Left colon (tissue), 2 donors: ENCODE results near the gene FGFRL1. TPM values are rescaled to one million over a fixed set of nuclear protein-coding genes. Genes with fewer than 3 reads are reported as not detected.

Experiments
- ATAC-seq: fragments of 200-7000 bp; cut with Tn5 transposase; one replicate; pipeline ENCODE4 v1.9.1; 2020; ENCODE audit warnings: mild to moderate bottlenecking, moderate library complexity
- DNase-seq, 2 donors: peaks; one replicate each; pipeline ENCODE4 v3.0.0-alpha.2; 2020
- intact Hi-C, 2 donors: fragments of 100-400 bp; cut with DNase I in 1 of 2; cut with micrococcal nuclease in 1 of 2; formaldehyde crosslinking; loops; one replicate each; pipeline versions ENCODE4 v1.11.2 to v1.14.0; 2022; cut with DNase I, micrococcal nuclease
- total RNA-seq, 2 donors: library from RNA; stranded (reverse); fragmentation: NEBNext Ultra II Directional; extraction: Animal tissue kit (Norgen Biotek cat#: 25700); gene quantifications; one replicate each; pipeline ENCODE4 v1.2.1, GENCODE V29; 2021
- donor health status: DM: no; HTN: no; CAD: no.
- donor health status: DM: yes; HTN: yes; CAD: no.

The FGFRL1 gene
- total RNA-seq, 2 donors from 2014 or later = 17.0 to 17.2 TPM

DNA sequence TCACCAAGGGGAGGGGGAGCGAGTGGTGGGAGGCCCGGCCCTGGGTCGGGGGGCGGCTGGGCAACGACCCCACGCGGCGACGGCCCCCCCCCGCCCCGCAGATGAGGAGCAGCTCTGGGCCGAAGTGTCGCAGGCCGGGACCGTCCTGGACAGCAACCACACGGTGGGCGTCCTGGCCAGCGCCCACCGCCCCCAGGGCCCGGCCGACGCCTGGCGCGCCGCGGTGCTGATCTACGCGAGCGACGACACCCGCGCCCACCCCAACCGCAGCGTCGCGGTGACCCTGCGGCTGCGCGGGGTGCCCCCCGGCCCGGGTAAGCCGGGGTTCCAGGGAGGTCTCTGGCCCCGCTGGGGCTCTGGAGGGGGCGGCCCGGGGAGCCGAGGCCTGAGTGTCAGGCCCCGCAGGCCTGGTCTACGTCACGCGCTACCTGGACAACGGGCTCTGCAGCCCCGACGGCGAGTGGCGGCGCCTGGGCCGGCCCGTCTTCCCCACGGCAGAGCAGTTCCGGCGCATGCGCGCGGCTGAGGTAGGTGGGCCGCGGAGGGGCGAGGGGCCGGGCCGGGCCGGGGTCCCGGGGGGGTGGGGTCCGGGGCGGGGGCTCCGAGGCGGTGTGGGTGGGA is 8.7 kb upstream of the FGFRL1 start:
- no peak for DNase-seq
- intact Hi-C loops = no loop called here
- peak; percentile 10 for ATAC-seq

DNA sequence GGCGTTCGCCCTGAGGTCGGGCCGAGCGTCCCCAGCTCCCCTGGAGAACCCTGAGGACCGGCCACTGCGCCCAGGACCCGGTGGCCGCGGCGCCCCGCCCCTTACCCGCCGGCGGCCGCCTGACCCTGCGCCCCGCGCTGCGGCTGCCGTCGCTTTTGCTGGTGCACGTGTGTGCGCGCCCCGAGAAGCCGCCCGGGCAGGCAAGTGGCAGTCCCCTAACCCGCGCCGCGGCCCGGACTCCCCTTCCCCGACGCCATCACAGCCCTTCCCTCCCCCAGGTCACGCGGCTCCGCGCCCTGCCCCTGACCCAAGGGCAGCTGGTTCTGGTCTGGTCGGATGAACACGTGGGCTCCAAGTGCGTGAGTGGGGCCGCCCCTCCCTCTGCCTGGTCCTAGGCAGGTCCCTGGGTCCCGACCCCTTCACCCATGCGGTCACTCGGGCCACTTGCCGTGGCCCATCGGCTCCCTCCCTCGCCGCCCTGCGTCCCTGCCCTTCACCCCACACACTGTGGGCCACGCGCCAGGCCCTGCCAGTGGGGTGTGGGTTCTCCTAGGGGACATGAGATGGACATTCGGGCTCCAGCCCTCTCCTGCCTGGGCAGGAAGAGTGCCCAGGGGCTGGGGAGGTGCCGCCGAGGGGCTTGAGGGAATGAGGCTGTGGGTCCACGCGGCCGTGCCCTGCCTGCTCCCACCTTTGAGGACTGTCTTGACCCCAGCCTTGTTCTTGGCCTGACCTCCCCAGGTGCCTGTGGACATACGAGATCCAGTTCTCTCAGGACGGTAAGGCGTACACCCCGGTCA is 8.0 kb upstream of the FGFRL1 start:
- no peak for DNase-seq
- no peak for ATAC-seq
- intact Hi-C loops = no loop called here

DNA sequence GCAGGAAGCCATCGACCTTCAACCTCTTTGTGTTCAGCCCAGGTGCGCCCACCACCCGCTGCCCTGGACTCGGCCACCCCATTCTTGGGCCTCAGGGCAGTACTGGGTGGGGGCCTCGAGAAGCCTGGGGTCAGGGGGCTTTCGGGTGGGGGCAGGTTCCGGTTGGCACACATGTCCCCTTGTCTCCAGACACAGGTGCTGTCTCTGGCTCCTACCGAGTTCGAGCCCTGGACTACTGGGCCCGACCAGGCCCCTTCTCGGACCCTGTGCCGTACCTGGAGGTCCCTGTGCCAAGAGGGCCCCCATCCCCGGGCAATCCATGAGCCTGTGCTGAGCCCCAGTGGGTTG is 7.4 kb upstream of the FGFRL1 start:
- no peak for DNase-seq

GRCh38 chr4:1004557-1005485 is 6.6 kb upstream of the FGFRL1 start:
- intact Hi-C loops = no loop called here
- DNase-seq = no peak
- no peak for ATAC-seq

More for the DNA sequence above, 7.4 kb upstream of the FGFRL1 start:
- intact Hi-C loops = no loop called here
- no peak for ATAC-seq

DNA sequence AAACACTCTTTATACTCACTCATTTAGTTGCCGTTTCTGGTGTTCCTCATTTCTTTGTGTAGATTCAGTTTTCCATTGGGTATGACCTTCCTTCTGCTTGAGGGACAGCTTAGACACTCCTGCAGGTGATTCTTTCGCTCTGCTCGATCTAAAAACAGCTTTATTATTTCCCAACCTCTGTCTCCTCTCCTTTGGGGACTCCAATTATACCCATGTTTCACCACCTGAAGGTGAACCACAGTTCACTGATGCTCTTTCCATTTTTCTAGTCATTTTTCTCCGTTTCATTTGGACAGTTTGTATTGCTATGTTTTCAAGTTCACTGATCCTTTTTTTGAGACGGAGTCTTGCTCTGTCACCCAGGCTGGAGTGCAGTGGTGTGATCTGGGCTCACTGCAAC is 4.6 kb upstream of the FGFRL1 start:
- DNase-seq (no peak), ATAC-seq (no peak)
- intact Hi-C loops = no loop called here

DNA sequence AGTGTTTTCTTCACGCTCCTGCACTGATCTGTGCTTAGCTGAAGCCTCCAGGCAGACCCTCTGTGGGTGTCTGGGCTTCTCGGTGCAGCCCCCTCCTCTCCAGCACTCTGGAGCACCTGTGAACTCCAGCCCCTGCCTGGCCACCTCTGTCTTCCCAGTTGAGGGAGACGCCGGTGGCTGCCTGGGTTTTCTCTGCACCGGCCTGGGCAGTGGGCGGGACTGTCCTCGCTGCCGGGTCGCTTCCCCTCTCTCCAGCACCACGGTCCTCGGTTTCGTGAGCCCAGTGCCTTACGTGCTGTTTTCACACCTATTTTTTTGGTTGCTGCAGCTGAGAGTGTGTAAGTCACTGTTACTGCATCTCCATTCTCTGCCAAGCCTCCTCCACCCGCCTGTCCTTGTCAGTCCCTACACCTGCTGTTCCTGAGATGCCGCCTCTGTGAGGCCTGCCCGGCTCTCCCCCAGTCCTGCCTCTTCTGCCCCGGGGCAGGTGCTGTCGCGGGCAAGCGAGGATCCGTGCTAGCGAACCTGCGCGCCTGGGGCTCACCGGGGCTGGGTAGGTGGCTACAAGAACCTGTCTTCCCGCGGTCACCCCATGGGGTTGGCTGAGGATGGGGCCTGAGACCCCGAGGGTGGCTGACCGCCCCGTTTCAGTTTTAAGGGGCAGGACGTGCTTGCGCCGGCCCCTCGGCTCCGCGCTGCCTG is 2.4 kb upstream of the FGFRL1 start:
- DNase-seq (peak in 1 of 2 donors; percentile 62), ATAC-seq (peak; percentile 13)
- intact Hi-C loops = no loop called here

GRCh38 chr4:1009542-1010394 is 1.7 kb upstream of the FGFRL1 start:
- ATAC-seq (peak; percentile 67), DNase-seq (peak; percentile 76 to 78)
- intact Hi-C loops = no loop called here

DNA sequence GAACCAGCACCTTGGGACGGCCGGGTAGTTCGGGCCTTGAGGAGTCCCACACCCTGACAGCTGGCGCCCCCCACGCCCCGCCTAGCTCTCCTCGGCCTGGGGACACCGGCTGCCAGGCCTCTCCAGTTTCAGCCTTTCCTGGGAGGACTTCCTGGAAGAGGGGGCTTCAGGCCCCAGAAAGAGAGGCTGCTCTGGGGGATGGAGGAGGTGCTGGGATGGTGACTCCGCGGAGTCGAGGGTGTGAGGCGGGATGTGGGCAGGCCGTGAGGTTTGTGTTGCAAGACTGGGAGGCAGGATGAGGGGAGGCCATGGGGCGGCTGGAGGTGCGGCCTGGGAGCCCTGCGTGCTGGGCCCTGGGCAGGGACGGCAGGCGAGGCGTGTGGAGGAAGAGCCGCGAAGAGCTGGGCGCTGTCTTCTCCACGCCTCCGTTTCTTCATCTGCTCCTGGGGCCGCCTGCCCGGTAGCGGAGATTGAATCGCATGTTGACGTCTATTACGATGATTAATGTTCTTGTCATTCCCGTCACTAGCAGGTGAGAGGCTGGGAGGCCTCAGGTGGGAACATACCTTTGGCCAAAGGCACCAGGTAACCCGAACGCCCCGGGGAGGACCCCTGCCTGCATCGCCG is 918 bp upstream of the FGFRL1 start:
- intact Hi-C loops = no loop called here
- peak; percentile 46 for ATAC-seq
- peak; percentile 69 to 75 for DNase-seq

DNA sequence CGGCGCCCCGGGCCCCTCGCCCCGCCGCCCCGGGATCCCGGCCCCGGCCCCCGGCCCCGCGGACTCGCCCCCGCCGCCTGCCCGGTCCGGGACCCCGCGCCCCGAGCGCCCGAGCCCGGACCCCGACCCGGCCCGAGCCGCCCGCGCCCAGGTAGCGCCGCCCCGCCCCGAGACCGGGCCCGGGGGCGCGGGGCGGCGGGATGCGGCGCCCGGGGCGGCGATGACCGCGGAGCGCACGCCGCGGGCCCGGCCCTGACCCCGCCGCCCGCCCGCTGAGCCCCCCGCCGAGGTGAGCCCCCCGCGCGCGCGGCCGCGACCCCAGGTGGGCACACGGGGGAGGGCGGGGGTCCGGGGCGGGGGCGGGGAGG is 224 bp downstream of the FGFRL1 start:
- intact Hi-C loops = no loop called here
- DNase-seq (no peak), ATAC-seq (no peak)

DNA sequence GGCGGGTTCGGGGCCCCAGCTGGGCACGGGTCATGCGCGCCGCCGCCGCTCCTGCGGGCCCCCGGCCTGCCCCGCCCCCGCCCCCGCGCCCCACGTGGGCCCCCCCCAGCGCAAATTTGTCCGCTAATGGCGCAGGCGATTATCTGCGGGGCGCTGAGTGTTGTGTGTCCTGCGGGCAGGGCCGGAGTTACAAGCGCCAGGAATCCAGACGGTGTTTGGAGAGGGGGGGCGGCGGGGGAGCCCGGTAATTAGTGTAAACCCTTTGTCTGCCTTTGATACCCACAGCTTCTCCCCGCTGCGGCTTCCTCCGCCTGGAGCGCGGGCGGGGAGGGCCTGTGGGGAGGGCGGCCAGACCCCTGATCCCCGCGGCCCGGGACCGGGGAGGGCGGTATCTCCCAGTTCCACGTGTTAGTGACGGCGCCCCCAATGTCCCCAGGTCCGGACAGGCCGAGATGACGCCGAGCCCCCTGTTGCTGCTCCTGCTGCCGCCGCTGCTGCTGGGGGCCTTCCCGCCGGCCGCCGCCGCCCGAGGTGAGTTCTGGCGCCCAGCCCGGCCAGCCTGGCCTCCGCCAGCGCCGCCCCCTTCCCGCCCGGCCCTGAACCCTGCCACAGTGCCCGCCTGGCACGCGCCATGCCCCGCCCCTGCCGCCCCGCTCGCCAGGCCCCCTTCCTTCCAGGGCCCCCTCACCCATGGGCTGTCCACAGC is 761 bp downstream of the FGFRL1 start:
- DNase-seq (peak in 1 of 2 donors; percentile 75), ATAC-seq (peak; percentile 33)
- intact Hi-C loops = no loop called here

- DNase-seq (no peak), ATAC-seq (no peak)
- intact Hi-C loops = no loop called here
Observed at GRCh38 chr4:1013225-1014073, 2.0 kb downstream of the FGFRL1 start.

GRCh38 chr4:1014291-1015167 is 3.1 kb downstream of the FGFRL1 start:
- DNase-seq (no peak), ATAC-seq (no peak)
- intact Hi-C loops = no loop called here

DNA sequence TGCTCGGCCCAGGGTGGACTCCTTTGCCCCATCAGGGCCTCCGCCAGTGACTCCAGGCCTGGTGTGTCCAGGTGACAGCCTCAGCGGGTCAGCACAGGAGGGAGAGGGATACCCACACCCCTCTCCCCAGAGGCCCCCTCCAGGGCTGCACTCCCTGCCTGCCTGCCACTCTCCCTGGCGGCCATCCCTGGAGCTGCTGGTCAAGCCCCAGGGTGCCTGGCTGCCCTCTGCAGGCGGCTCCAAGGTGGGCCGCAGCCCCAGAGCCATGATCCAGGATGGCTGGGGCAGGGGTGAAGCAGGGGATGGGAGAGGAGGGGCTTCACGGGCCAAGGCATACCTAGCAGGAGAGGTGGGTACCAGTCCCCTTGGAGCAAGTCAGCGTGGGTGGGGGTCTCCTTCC is 3.8 kb downstream of the FGFRL1 start:
- no peak for ATAC-seq
- no peak for DNase-seq
- intact Hi-C loops = no loop called here

- ATAC-seq (no peak), DNase-seq (no peak)
- intact Hi-C loops = no loop called here
Observed at GRCh38 chr4:1015746-1016145, 4.3 kb downstream of the FGFRL1 start.

DNA sequence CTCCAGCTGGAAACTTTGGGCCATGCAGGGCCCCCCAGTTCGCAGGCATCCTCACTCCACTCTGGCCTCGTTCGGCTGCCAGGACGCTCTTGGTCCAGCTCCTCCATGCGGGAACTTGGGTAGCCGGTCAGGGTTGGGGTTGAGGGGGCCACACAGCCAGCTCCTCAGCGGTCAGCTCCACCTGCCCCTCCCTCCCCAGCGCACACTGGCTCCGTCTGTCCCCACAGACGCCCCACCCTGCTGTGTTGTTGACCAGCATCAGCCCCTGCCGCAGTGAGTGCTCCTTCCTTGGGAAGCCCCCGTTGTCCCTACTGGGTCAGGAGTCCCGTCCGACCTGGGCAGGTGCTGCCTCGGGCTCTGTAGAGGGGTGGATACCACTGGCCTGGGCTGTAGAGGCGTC is 5.8 kb downstream of the FGFRL1 start:
- DNase-seq (no peak), ATAC-seq (no peak)
- intact Hi-C loops = no loop called here
